Measurements from ENCODE around the gene BIN2. TPM values are rescaled to one million over a fixed set of nuclear protein-coding genes. Genes with fewer than 3 reads are reported as not detected.

Gene BIN2
- total and polyA plus RNA-seq, 2 experiments from 2014 or later = not detected

DNA sequence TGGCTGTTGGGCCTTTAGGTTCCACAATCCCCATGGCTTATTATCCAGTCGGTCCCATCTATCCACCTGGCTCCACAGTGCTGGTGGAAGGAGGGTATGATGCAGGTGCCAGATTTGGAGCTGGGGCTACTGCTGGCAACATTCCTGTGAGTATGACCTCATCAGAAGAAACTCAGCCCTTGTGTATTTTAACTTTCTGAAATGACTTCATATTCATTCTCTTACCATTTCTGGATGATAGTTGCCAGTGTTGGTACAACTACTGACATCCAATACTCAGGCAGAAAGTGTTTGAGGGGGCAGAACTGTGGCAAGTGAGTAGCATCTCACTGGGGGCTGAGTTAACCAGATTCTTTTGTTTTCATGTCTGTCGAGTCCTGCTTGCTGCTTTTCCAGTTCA, 83.0 kb downstream of the BIN2 start:
- Histone ChIP-seq H3F3A (replicated peaks; ENCODE audit: low read depth) (peaks cover 20% of the 10 kb centered on the region; the same call in 1 of the 2 replicates), H3K27me3 (ENCODE audit: insufficient read depth) (no peaks in the 10 kb centered on the region), H3K4me3 (no peak overlapping the region), H3K79me2 (replicated peaks; ENCODE audit: insufficient read depth) (peaks cover 23% of the 10 kb centered on the region), H3K4me1 (ENCODE audit: insufficient read depth) (peaks cover 5% of the 10 kb centered on the region), H4K20me1 (replicated peaks; ENCODE audit: insufficient read depth) (no peaks in the 10 kb centered on the region; the same call in 1 of the 2 replicates), H3K4me2 (no peak overlapping the region), H3K27ac (ENCODE audit: low read depth) (no peak overlapping the region), H3K36me3 (ENCODE audit: insufficient read depth) (peaks cover 34% of the 10 kb centered on the region), H2AFZ (no peak overlapping the region), H3K9me2 (ENCODE audit: insufficient read depth) (no peaks in the 10 kb centered on the region)
- Mint-ChIP-seq H3K4me1 (peaks cover 23% of the 10 kb centered on the region), H3K9me3 (no peaks in the 10 kb centered on the region), H3K4me3 (no peak overlapping the region), H3K27me3 (ENCODE audit: insufficient read depth, low read depth, poor library complexity) (peaks cover 14% of the 10 kb centered on the region), H3K36me3 (ENCODE audit: low read depth) (peaks cover 50% of the 10 kb centered on the region), H3K27ac (no peak overlapping the region)
- TF ChIP-seq, protein P1, sequence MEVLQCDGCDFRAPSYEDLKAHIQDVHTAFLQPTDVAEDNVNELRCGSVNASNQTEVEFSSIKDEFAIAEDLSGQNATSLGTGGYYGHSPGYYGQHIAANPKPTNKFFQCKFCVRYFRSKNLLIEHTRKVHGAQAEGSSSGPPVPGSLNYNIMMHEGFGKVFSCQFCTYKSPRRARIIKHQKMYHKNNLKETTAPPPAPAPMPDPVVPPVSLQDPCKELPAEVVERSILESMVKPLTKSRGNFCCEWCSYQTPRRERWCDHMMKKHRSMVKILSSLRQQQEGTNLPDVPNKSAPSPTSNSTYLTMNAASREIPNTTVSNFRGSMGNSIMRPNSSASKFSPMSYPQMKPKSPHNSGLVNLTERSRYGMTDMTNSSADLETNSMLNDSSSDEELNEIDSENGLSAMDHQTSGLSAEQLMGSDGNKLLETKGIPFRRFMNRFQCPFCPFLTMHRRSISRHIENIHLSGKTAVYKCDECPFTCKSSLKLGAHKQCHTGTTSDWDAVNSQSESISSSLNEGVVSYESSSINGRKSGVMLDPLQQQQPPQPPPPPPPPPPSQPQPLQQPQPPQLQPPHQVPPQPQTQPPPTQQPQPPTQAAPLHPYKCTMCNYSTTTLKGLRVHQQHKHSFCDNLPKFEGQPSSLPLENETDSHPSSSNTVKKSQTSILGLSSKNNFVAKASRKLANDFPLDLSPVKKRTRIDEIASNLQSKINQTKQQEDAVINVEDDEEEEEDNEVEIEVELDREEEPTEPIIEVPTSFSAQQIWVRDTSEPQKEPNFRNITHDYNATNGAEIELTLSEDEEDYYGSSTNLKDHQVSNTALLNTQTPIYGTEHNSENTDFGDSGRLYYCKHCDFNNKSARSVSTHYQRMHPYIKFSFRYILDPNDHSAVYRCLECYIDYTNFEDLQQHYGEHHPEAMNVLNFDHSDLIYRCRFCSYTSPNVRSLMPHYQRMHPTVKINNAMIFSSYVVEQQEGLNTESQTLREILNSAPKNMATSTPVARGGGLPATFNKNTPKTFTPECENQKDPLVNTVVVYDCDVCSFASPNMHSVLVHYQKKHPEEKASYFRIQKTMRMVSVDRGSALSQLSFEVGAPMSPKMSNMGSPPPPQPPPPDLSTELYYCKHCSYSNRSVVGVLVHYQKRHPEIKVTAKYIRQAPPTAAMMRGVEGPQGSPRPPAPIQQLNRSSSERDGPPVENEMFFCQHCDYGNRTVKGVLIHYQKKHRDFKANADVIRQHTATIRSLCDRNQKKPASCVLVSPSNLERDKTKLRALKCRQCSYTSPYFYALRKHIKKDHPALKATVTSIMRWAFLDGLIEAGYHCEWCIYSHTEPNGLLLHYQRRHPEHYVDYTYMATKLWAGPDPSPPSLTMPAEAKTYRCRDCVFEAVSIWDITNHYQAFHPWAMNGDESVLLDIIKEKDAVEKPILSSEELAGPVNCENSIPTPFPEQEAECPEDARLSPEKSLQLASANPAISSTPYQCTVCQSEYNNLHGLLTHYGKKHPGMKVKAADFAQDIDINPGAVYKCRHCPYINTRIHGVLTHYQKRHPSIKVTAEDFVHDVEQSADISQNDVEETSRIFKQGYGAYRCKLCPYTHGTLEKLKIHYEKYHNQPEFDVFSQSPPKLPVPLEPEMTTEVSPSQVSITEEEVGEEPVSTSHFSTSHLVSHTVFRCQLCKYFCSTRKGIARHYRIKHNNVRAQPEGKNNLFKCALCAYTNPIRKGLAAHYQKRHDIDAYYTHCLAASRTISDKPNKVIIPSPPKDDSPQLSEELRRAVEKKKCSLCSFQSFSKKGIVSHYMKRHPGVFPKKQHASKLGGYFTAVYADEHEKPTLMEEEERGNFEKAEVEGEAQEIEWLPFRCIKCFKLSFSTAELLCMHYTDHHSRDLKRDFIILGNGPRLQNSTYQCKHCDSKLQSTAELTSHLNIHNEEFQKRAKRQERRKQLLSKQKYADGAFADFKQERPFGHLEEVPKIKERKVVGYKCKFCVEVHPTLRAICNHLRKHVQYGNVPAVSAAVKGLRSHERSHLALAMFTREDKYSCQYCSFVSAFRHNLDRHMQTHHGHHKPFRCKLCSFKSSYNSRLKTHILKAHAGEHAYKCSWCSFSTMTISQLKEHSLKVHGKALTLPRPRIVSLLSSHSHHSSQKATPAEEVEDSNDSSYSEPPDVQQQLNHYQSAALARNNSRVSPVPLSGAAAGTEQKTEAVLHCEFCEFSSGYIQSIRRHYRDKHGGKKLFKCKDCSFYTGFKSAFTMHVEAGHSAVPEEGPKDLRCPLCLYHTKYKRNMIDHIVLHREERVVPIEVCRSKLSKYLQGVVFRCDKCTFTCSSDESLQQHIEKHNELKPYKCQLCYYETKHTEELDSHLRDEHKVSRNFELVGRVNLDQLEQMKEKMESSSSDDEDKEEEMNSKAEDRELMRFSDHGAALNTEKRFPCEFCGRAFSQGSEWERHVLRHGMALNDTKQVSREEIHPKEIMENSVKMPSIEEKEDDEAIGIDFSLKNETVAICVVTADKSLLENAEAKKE (CRISPR knock-in tag; IDR thresholded peaks at IDR 0.05) = no peak
- no peak for TF ChIP-seq JUNB (IDR thresholded peaks at IDR 0.05; ENCODE audit: unreplicated experiment)
- TF ChIP-seq, protein P2, sequence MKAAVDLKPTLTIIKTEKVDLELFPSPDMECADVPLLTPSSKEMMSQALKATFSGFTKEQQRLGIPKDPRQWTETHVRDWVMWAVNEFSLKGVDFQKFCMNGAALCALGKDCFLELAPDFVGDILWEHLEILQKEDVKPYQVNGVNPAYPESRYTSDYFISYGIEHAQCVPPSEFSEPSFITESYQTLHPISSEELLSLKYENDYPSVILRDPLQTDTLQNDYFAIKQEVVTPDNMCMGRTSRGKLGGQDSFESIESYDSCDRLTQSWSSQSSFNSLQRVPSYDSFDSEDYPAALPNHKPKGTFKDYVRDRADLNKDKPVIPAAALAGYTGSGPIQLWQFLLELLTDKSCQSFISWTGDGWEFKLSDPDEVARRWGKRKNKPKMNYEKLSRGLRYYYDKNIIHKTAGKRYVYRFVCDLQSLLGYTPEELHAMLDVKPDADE (IDR thresholded peaks at IDR 0.05) = no peak
- TF ChIP-seq ZNF114 (CRISPR knock-in tag; IDR thresholded peaks at IDR 0.05) = no peak
- no peak for TF ChIP-seq POLR2AphosphoS5 (IDR thresholded peaks at IDR 0.05; ENCODE audit: low read depth)
- TF ChIP-seq CREB1 (CRISPR knock-in tag; IDR thresholded peaks at IDR 0.05; ENCODE audit: low read depth) = no peak
- TF ChIP-seq, protein P3, sequence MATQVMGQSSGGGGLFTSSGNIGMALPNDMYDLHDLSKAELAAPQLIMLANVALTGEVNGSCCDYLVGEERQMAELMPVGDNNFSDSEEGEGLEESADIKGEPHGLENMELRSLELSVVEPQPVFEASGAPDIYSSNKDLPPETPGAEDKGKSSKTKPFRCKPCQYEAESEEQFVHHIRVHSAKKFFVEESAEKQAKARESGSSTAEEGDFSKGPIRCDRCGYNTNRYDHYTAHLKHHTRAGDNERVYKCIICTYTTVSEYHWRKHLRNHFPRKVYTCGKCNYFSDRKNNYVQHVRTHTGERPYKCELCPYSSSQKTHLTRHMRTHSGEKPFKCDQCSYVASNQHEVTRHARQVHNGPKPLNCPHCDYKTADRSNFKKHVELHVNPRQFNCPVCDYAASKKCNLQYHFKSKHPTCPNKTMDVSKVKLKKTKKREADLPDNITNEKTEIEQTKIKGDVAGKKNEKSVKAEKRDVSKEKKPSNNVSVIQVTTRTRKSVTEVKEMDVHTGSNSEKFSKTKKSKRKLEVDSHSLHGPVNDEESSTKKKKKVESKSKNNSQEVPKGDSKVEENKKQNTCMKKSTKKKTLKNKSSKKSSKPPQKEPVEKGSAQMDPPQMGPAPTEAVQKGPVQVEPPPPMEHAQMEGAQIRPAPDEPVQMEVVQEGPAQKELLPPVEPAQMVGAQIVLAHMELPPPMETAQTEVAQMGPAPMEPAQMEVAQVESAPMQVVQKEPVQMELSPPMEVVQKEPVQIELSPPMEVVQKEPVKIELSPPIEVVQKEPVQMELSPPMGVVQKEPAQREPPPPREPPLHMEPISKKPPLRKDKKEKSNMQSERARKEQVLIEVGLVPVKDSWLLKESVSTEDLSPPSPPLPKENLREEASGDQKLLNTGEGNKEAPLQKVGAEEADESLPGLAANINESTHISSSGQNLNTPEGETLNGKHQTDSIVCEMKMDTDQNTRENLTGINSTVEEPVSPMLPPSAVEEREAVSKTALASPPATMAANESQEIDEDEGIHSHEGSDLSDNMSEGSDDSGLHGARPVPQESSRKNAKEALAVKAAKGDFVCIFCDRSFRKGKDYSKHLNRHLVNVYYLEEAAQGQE (IDR thresholded peaks at IDR 0.05; ENCODE audit: unreplicated experiment) = no peak
- no peak for TF ChIP-seq NANOG (IDR thresholded peaks at IDR 0.05; ENCODE audit: borderline replicate concordance)
- TF ChIP-seq ZNF331 (CRISPR knock-in tag; IDR thresholded peaks at IDR 0.05; ENCODE audit: low read depth) = no peak
- TF ChIP-seq STAT1 (IDR thresholded peaks at IDR 0.05; ENCODE audit: unreplicated experiment) = no peak
- no peak for ATAC-seq
- DNase-seq (ENCODE audit: low spot score) = no peak

All from GM23338 (cell line).